Astrocyte (in vitro differentiated cells and primary cell): ENCODE results near the gene SEMA3G.

ENCODE experiments used
- EZH2 ChIP-seq: IDR thresholded peaks from 2 replicates; pipeline ENCODE4 v1.6.1; 2012; ENCODE audit warnings: mild to moderate bottlenecking, low read length, inconsistent platforms; ENCODE audit not compliant: insufficient read depth
- TF ChIP-seq, protein P1 (sequence below): IDR thresholded peaks from 2 replicates; pipeline ENCODE4 v1.5.1; 2011; ENCODE audit warnings: low read depth, mild to moderate bottlenecking, inconsistent platforms, low read length, moderate library complexity; ENCODE audit not compliant: insufficient read depth

DNA sequence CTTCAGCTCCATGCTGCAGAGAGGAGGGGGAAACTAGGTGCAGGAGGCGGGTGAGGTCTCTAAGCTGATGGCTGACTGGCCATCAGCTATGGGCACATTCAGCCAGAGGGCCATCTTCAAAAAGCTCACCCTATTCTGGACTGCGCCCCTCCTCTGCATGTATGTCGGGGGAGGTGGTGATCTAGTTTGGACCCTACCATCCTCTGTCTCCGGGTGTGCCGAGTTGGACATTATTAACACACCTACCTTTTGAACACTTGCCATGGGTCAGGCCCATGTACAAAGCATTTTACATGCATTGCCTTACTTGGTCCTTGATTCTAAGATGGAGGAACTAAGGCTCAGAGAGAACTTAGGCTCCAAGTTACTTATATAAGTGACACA is 11.9 kb upstream of the SEMA3G start:
- no peak for TF ChIP-seq EZH2
- TF ChIP-seq, protein P1, sequence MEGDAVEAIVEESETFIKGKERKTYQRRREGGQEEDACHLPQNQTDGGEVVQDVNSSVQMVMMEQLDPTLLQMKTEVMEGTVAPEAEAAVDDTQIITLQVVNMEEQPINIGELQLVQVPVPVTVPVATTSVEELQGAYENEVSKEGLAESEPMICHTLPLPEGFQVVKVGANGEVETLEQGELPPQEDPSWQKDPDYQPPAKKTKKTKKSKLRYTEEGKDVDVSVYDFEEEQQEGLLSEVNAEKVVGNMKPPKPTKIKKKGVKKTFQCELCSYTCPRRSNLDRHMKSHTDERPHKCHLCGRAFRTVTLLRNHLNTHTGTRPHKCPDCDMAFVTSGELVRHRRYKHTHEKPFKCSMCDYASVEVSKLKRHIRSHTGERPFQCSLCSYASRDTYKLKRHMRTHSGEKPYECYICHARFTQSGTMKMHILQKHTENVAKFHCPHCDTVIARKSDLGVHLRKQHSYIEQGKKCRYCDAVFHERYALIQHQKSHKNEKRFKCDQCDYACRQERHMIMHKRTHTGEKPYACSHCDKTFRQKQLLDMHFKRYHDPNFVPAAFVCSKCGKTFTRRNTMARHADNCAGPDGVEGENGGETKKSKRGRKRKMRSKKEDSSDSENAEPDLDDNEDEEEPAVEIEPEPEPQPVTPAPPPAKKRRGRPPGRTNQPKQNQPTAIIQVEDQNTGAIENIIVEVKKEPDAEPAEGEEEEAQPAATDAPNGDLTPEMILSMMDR = no peak
